GM18861 (cell line): Measurements from ENCODE around the gene RFC2.
"Not testable (repeated sequence)": the region's sequence is repeated elsewhere in the genome, so short reads cannot be mapped to it uniquely, and the experiment has no call there.

Experiments used
- ATAC-seq: cut with Tn5 transposase; IDR thresholded peaks from one replicate; pipeline ENCODE4 v1.9.1; 2021; ENCODE audit not compliant: unreplicated experiment

The RFC2 gene

DNA sequence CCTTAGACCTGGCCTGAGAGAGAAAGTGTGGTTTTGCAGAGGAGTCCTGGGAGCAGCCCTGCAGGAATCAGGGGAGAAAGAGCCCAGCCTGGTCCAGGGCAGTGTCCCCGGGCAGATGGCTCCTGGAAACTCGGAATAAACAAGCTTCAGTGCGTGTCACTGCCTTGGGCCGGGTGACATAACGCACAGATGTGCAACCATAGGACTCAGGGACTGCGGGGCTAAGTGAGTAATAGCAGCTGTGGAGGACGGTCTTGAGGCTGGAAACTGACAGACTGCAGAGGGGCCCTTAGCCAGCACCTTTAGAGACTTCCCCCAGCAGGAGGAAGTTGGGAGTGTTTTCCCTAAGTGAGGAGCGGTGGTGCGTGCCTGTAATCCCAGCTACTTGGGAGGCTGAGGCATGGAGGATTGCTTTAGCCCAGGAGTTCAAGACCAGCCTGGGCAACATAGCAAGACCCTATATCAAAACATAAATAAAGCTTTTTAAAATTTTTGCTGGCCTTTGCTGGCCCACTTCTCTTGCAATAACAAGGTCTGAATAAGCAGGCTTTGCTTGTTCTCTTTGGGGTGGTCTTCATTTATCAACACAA, 29.8 kb upstream of the RFC2 start:
- ATAC-seq: no peak

DNA sequence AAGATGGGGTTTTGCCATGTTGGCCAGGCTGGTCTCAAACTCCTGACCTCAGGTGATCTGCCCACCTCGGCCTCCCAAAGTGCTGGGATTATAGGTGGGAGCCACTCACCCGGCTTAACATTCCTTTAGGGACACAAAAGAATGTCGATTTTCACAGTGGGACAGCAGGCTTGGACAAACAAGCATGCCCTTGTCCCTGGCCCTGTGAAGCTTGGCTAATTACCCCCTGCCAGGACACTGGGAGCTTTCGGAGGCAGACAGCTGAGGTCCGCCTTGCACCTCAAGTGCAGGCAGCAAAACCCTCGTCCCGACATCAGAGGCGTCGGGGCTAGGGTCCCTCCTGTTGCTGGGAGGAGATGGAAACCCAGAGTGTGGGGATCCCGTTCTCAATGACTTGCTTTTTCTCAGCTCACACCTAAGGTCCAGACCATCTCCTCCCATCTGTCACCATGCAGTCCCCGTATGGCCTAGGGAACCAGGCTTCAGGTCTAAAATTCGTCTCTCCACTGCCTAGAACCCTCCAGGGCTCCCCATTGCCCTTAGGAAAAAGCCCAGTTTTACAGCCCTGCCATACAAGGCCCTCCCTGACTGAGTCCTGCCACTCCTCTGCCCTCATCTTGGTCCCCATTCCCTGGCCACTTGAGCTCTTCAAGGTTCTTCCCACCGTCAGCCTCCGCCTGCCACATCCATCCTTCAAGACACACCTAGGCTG, 28.7 kb upstream of the RFC2 start:
- ATAC-seq: no peak

- ATAC-seq: no peak
Observed at GRCh38 chr7:74280985-74281384, 26.8 kb upstream of the RFC2 start.

GRCh38 chr7:74277636-74278035, 23.4 kb upstream of the RFC2 start:
- ATAC-seq: no peak

GRCh38 chr7:74275401-74275881, 21.2 kb upstream of the RFC2 start:
- ATAC-seq: no peak

GRCh38 chr7:74272305-74273038, 18.3 kb upstream of the RFC2 start:
- ATAC-seq: peak; percentile 77

- ATAC-seq: no peak
Observed at GRCh38 chr7:74271742-74272141, 17.5 kb upstream of the RFC2 start.

- peak; percentile 25 for ATAC-seq
Observed at GRCh38 chr7:74269757-74270277, 15.6 kb upstream of the RFC2 start.

- no peak for ATAC-seq
Observed at GRCh38 chr7:74267756-74268565, 13.8 kb upstream of the RFC2 start.

- ATAC-seq: no peak
Observed at GRCh38 chr7:74266191-74266963, 12.2 kb upstream of the RFC2 start.

DNA sequence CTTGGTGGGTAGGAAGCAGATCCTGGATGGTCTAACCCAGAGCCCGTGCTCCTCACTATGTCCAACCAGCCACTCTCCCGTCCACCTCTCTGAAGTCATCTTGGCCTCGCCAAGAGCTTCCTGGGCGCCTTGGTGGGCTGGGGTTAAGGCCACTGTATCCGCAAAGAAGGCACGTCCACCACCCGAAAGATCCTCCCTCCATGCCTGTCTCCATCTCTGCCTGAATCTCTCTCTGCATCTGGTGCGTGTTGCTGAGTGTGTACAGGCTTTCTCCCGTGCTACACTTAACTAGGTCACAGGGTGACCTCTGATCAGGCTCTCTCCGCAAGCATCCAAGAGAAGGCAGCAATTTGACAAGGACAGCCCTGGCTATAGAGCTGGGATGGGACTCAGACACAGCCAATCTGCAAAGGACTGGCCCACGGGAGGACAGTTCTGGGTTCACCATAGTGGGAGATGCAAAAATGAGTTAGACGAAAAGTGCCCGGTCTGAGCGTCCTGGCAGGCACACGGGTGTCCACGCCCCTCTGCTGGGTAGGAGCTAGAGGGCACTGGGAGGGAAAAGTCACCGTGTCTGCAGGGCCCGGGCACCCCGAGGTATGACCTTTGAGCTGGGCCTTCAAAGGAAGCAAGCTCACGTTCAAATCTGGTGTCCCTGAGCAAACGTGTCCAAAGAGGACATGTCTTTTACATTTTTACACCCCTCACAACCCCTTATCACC, 9.4 kb upstream of the RFC2 start:
- no peak for ATAC-seq

DNA sequence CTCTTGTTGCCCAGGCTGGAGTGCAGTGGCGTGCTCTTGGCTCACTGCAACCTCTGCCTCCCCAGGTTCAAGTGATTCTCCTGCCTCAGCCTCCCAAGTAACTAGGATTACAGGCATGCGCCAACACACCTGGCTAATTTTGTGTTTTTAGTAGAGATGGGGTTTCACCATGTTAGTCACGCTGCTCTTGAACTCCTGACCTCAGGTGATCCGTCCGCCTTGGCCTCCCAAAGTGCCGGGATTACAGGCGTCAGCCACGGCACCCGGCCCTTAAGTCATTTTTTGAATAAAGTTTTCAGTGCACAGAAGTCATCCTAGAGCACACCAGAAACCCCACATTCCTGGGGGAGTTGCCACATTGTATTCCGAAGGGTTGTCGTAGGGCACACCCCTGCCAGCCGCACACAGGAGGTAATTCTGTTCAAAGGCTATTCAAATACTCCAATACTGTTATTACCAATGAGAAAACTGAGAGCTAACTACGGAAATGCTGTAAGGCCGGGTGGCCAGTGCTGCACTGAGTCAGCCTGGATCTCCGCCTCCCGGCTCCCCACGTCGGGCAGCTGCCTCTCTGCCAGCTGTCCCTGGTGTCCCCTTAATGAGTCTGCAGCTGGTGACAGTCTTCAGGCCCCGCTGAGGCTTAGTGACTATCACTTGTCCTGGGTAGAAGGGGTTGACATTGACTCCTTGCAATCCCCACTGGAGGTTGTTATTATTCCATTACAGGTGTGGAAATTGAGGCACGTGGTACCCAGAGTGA, 8.6 kb upstream of the RFC2 start:
- no peak for ATAC-seq

GRCh38 chr7:74258639-74259038, 4.4 kb upstream of the RFC2 start:
- no peak for ATAC-seq

- no peak for ATAC-seq
Observed at GRCh38 chr7:74256491-74257408, 2.6 kb upstream of the RFC2 start.

- ATAC-seq: not testable (repeated sequence)
Observed at GRCh38 chr7:74255461-74255860, 1.3 kb upstream of the RFC2 start.

GRCh38 chr7:74254858-74255379, 720 bp upstream of the RFC2 start:
- ATAC-seq: no peak

DNA sequence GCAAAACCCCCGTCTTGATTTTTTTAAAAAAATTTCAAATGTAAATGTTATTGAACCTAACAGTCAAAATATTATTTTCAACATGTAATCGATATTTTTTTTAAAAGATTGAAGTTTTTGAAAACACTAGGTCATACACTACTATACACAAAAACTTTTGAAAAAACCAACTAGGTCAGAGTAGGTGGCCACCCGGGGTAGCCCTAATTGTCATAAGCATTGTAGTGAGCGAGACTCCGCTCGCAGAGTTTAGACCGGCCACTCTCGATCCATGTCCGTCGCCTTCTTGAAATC, 417 bp downstream of the RFC2 start:
- no peak for ATAC-seq

DNA sequence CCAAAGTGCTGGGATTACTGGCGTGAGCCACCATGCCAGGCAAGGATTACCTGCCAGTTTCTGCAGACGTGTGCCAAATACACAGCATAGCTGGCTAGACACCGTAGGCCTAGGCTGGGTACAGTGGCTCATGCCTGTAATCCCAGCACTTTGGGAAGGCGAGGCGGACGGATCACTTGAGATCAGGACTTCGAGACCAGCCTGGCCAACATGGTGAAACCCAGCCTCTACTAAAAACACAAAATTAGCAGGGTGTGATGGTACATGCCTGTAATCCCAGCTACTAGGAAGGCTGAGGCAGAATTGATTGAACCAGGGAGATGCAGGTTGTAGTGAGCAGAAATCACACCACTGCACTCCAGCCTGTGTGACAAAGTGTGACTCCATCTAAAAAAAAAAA, 868 bp downstream of the RFC2 start:
- no peak for ATAC-seq
